ENCODE data around the gene AMOTL1. TPM values are rescaled to one million over a fixed set of nuclear protein-coding genes. Genes with fewer than 3 reads are reported as not detected.

The AMOTL1 gene
- total RNA-seq, 1 experiment from 2014 or later, result 76.6 TPM

DNA sequence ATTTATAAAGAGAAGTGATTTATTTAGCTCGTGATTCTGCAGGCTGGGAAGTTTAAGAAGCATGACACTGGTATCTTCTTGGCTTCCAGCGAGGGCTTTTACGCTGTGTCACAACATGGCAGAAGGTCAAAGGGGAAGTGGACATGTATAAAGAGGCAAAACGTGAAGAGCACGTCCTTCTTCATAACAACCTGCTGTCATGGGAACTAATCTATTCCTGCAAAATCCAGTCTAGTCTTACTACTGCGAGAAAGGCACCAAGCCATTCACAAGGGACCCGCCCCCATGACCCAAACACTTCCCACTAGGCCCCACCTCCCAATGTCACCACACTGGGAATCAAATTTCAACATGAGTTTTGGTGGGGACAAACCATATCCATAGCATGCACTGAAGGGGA, 58.3 kb downstream of the AMOTL1 start:
- no peak for DNase-seq (ENCODE audit: unreplicated experiment)
- BruUV-seq (replicated peaks), result no TSS peak
- no peaks in the 10 kb centered on the region for H3K27me3 Mint-ChIP-seq (ENCODE audit: insufficient read depth, unreplicated experiment)
- no peaks in the 10 kb centered on the region for H3K4me1 Mint-ChIP-seq (ENCODE audit: insufficient read depth, unreplicated experiment)
- ChIA-PET POLR2A (interaction anchor here (0.7 to 0.9 kb wide), 2 partner anchors 12 to 202 kb away, joined by 3 to 4 read pairs; no protein-coding TSS in a partner anchor), CTCF (interaction anchor here (0.6 to 1.5 kb wide), 3 partner anchors 9 to 203 kb away, joined by 3 to 5 read pairs (median 3); no protein-coding TSS in a partner anchor)
- TF ChIP-seq, protein P1, sequence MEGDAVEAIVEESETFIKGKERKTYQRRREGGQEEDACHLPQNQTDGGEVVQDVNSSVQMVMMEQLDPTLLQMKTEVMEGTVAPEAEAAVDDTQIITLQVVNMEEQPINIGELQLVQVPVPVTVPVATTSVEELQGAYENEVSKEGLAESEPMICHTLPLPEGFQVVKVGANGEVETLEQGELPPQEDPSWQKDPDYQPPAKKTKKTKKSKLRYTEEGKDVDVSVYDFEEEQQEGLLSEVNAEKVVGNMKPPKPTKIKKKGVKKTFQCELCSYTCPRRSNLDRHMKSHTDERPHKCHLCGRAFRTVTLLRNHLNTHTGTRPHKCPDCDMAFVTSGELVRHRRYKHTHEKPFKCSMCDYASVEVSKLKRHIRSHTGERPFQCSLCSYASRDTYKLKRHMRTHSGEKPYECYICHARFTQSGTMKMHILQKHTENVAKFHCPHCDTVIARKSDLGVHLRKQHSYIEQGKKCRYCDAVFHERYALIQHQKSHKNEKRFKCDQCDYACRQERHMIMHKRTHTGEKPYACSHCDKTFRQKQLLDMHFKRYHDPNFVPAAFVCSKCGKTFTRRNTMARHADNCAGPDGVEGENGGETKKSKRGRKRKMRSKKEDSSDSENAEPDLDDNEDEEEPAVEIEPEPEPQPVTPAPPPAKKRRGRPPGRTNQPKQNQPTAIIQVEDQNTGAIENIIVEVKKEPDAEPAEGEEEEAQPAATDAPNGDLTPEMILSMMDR (IDR thresholded peaks at IDR 0.05; ENCODE audit: unreplicated experiment), result no peak
- no peak overlapping the region for H3K4me3 Mint-ChIP-seq (ENCODE audit: unreplicated experiment)
- H3K36me3 Mint-ChIP-seq (ENCODE audit: insufficient read depth, unreplicated experiment), result peaks cover 72% of the 10 kb centered on the region
- intact Hi-C loops (cut with micrococcal nuclease), result no loop called here
- no peak overlapping the region for H3K27ac Mint-ChIP-seq (ENCODE audit: low read depth, unreplicated experiment)
- no peaks in the 10 kb centered on the region for H3K9me3 Mint-ChIP-seq (ENCODE audit: unreplicated experiment)

- no peak overlapping the region for H3K4me3 Mint-ChIP-seq (ENCODE audit: unreplicated experiment)
- TF ChIP-seq, protein P1 (IDR thresholded peaks at IDR 0.05; ENCODE audit: unreplicated experiment), result no peak
- no peaks in the 10 kb centered on the region for H3K4me1 Mint-ChIP-seq (ENCODE audit: insufficient read depth, unreplicated experiment)
- POLR2A ChIA-PET, result interaction anchor here (0.6 kb wide), 1 partner anchor 11 kb away, joined by 3 read pairs; no protein-coding TSS in a partner anchor
- CTCF ChIA-PET, result interaction anchor here (0.6 to 0.7 kb wide), 2 partner anchors 20 to 282 kb away, joined by 3 read pairs; no protein-coding TSS in a partner anchor
- intact Hi-C loops (cut with micrococcal nuclease), result no loop called here
- no peak overlapping the region for H3K27ac Mint-ChIP-seq (ENCODE audit: low read depth, unreplicated experiment)
- DNase-seq (ENCODE audit: unreplicated experiment), result no peak
- H3K9me3 Mint-ChIP-seq (ENCODE audit: unreplicated experiment), result no peaks in the 10 kb centered on the region
- BruUV-seq (replicated peaks), result no TSS peak
- no peaks in the 10 kb centered on the region for H3K27me3 Mint-ChIP-seq (ENCODE audit: insufficient read depth, unreplicated experiment)
- H3K36me3 Mint-ChIP-seq (ENCODE audit: insufficient read depth, unreplicated experiment), result peaks cover 72% of the 10 kb centered on the region
These were observed 59.9 kb downstream of the AMOTL1 start for GRCh38 chr11:94828088-94828487.

DNA sequence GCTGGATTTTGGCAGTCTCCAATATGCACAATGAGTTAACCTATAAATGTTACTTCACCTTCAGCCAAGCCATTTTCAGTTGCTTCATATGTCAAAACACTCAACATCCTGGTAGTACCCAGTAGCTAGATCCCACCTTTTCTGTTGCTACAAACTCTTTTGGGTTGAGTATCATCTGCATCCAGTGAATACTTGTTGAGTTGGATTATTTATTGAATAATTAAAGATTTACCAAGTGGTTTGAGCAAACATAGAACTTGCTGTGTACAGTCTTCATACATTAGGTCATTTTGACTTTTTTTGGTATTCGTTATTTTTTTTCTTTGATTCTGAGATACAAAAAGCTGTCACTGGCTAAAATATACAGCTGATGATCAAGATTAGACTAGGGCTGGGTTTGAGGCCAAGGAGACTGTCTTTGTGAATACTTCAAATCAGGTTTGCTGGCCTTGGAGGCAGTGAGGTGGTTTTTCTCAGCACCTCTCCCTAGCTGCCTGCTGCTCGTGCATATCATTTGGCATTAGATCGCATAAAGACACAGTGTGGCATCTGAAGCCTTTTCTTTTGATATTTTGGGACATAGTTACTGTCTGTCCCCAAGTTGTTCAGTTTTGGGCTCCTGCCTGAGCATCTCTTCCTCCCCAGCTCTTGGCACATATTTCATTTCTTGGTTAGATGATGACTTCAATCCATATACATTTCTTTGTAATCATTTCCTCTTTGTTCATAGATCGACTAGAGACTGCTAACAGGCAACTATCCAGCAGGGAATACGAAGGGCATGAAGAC, 62.8 kb downstream of the AMOTL1 start:
- no peak for DNase-seq (ENCODE audit: unreplicated experiment)
- ChIA-PET POLR2A (no interaction called here), CTCF (interaction anchor here (0.6 to 1.2 kb wide), 7 partner anchors 15 to 210 kb away, joined by 3 to 4 read pairs (median 3); no protein-coding TSS in a partner anchor)
- TF ChIP-seq, protein P1 (IDR thresholded peaks at IDR 0.05; ENCODE audit: unreplicated experiment), result no peak
- H3K27ac Mint-ChIP-seq (ENCODE audit: low read depth, unreplicated experiment), result no peak overlapping the region
- peaks cover 15% of the 10 kb centered on the region for H3K4me1 Mint-ChIP-seq (ENCODE audit: insufficient read depth, unreplicated experiment)
- peaks cover 65% of the 10 kb centered on the region for H3K36me3 Mint-ChIP-seq (ENCODE audit: insufficient read depth, unreplicated experiment)
- no peak overlapping the region for H3K4me3 Mint-ChIP-seq (ENCODE audit: unreplicated experiment)
- BruUV-seq (replicated peaks), result no TSS peak
- H3K27me3 Mint-ChIP-seq (ENCODE audit: insufficient read depth, unreplicated experiment), result no peaks in the 10 kb centered on the region
- H3K9me3 Mint-ChIP-seq (ENCODE audit: unreplicated experiment), result no peaks in the 10 kb centered on the region
- intact Hi-C loops (cut with micrococcal nuclease), result no loop called here

GRCh38 chr11:94831529-94831928, 63.4 kb downstream of the AMOTL1 start:
- intact Hi-C loops (cut with micrococcal nuclease), result no loop called here
- Mint-ChIP-seq H3K4me1 (ENCODE audit: insufficient read depth, unreplicated experiment) (peaks cover 15% of the 10 kb centered on the region), H3K27me3 (ENCODE audit: insufficient read depth, unreplicated experiment) (no peaks in the 10 kb centered on the region), H3K9me3 (ENCODE audit: unreplicated experiment) (no peaks in the 10 kb centered on the region), H3K27ac (ENCODE audit: low read depth, unreplicated experiment) (no peak overlapping the region), H3K4me3 (ENCODE audit: unreplicated experiment) (no peak overlapping the region), H3K36me3 (ENCODE audit: insufficient read depth, unreplicated experiment) (peaks cover 63% of the 10 kb centered on the region)
- no peak for DNase-seq (ENCODE audit: unreplicated experiment)
- TF ChIP-seq, protein P1 (IDR thresholded peaks at IDR 0.05; ENCODE audit: unreplicated experiment), result no peak
- BruUV-seq (replicated peaks), result no TSS peak
- CTCF ChIA-PET, result interaction anchor here (0.6 to 1.2 kb wide), 2 partner anchors 66 to 208 kb away, joined by 3 read pairs; no protein-coding TSS in a partner anchor
- POLR2A ChIA-PET, result no interaction called here

Data from MCF 10A (cell line).